GM21619 (cell line): ENCODE results near the gene PPP1R26.
"Not testable (repeated sequence)": the region's sequence is repeated elsewhere in the genome, so short reads cannot be mapped to it uniquely, and the experiment has no call there.

Source experiments
- ATAC-seq: cut with Tn5 transposase; IDR thresholded peaks from one replicate; pipeline ENCODE4 v1.9.1; 2021; ENCODE audit not compliant: unreplicated experiment

Gene PPP1R26

GRCh38 chr9:135458478-135458877, 21.1 kb upstream of the PPP1R26 start:
- not testable (repeated sequence) for ATAC-seq

- no peak for ATAC-seq
Measured at GRCh38 chr9:135461936-135462335, 17.6 kb upstream of the PPP1R26 start.

- no peak for ATAC-seq
Measured at GRCh38 chr9:135463140-135463539, 16.4 kb upstream of the PPP1R26 start.

- ATAC-seq = no peak
Measured at GRCh38 chr9:135464181-135464580, 15.4 kb upstream of the PPP1R26 start.

GRCh38 chr9:135468854-135469521, 10.6 kb upstream of the PPP1R26 start:
- ATAC-seq = no peak

- no peak for ATAC-seq
Measured at GRCh38 chr9:135471791-135472640, 7.6 kb upstream of the PPP1R26 start.

GRCh38 chr9:135473972-135474543, 5.5 kb upstream of the PPP1R26 start:
- ATAC-seq = no peak

- no peak for ATAC-seq
Measured at GRCh38 chr9:135474915-135475314, 4.7 kb upstream of the PPP1R26 start.

GRCh38 chr9:135476561-135477355, 2.8 kb upstream of the PPP1R26 start:
- ATAC-seq = no peak

- ATAC-seq = no peak
Measured at GRCh38 chr9:135478191-135478590, 1.4 kb upstream of the PPP1R26 start.

- ATAC-seq = no peak
Measured at GRCh38 chr9:135478829-135479468, 633 bp upstream of the PPP1R26 start.

GRCh38 chr9:135480071-135480939, 723 bp downstream of the PPP1R26 start:
- ATAC-seq = no peak

GRCh38 chr9:135480940-135481310, 1.3 kb downstream of the PPP1R26 start:
- no peak for ATAC-seq

- no peak for ATAC-seq
Measured at GRCh38 chr9:135482015-135482754, 2.6 kb downstream of the PPP1R26 start.

GRCh38 chr9:135484460-135485277, 5.1 kb downstream of the PPP1R26 start:
- no peak for ATAC-seq

GRCh38 chr9:135485385-135485784, 5.8 kb downstream of the PPP1R26 start:
- ATAC-seq = no peak

GRCh38 chr9:135485832-135486231, 6.2 kb downstream of the PPP1R26 start:
- no peak for ATAC-seq
